GM18526 (cell line): ENCODE results near the gene GDI2.

Experiments used
- POLR2A ChIP-seq: IDR thresholded peaks from 3 replicates; pipeline ENCODE4 v1.6.1; 2011; ENCODE audit not compliant: insufficient read length; ENCODE audit errors: extremely low read depth

The GDI2 gene

DNA sequence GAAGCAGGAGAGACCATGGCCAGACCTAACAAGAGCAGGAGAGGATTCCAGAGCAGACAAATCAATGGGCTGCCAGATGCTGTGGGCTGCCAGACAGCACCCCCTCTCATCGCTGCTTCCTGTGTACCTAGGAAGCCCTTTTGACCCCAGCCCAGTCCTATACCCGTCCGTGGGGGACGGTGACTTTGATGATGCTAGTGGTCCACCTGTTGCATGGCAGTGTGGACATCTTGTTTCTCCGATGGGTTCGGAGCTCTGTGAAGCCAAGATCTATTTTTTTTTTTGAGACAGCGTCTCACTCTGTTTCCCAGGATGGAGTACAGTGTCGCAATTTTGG lies 18.2 kb upstream of the GDI2 start:
- no peak for TF ChIP-seq POLR2A

DNA sequence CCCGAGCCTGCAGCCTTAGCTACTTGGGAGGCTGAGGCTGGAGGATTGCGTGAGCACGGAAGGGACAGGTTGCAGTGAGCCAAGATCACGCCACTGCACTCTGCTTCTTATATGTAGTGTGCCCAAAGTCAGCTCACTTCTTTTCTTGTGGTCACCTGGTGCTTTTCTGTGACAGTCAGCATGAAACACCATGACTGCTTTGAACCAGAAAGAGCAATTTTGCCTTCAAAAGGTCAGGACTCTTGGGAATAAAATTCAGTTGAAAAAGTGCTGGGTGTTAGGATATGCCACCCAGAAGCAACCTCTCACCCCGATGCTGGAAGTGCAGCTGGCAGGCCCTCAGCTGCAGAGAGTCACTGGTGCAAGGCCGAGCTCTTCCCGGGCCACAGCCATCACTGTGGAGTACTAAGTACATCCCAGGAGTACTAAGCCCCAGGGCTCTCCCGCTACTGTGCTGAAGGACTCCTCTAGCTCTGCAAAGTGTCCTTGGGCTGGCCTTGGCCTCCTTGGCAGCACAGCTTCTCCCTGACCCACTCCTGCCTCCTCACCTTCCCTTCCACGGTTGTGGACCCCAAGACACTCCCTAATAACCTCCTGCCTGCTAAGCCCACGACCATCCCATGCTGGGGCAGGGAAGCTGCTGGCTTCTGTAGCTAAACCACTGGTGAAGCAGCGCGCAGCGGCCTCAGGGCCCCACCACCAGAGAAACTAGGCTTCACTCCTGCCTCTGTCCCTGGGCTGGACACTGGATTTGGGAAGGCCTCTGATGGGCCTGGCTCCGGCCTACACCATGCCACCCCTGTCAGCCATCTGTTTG lies 17.6 kb upstream of the GDI2 start:
- TF ChIP-seq POLR2A = no peak

DNA sequence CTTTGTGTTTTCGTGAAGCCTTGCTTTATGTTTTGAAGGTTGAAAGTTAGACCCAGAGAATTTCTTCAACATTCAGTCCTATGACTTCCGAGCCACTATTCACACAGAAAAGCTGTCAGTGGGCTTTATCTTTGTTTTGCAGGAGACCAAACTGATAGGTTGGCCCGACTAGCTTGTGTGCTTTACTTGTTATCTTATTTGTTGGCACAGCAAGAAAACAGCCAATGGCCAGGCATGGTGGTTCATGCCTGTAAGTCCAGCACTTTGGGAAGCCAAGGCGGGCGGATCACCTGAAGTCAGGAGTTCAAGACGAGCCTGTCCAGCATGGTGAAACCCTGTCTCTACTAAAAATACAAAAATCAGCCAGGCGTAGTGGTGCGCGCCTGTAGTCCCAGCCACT lies 16.0 kb upstream of the GDI2 start:
- TF ChIP-seq POLR2A = no peak

DNA sequence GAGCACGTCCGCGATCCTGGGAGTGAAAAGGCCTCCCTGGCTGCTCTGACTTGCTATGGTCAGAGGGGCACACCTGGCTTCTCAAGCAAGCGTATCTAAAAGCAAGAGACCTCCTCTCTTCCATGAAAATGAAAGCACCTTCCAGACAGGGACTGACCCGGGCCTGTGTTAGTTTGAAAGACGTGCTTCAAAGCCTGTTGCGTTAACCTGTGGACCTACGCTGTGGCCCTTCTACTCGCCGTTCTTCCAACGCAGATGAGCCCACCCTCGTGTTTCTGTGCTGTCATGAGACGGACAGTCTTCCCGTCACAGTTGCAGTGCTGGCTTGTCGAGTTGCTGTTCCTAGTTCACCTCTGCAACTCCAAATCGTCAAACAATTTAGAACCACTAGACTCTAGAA lies 15.5 kb upstream of the GDI2 start:
- TF ChIP-seq POLR2A = no peak

DNA sequence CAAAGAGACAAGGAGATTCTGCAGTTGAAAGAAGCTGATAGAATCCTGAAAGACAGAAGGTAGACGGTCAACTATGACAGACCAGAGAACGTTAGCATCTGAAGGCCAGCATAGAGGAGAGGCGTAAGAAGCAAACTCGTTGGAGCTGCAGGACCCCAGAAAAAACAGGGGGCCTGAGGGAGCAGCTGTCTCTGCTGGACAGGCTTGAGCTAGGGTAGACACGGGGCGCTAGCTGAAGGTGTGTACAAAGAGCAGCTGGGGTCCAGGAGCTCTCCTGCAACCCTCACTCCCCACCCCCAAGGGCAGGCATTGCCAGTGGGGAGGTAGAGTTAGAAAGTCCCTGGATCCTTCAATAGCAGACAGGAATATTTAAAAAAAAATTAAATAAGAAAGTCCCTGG lies 14.6 kb upstream of the GDI2 start:
- TF ChIP-seq POLR2A = no peak

DNA sequence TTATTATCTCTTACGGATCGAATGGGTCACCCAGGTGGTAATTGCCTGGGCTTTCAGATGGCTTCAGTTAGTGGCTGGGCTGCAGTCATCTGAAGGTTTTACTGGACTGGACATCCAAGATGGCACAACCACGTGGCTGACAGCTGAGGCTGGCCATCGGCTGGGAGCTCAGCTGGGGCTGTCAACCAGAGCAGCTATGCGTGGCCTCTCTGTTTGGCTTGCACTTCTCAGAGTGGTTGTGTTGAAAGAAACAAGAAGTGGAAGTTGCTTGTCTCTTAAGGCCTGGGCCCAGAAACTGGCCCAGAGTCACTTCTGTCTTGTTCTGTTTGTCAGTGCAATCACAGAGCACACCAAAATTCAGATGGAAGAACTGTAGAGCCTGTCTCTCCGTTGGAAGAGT lies 5.7 kb upstream of the GDI2 start:
- TF ChIP-seq POLR2A = no peak

DNA sequence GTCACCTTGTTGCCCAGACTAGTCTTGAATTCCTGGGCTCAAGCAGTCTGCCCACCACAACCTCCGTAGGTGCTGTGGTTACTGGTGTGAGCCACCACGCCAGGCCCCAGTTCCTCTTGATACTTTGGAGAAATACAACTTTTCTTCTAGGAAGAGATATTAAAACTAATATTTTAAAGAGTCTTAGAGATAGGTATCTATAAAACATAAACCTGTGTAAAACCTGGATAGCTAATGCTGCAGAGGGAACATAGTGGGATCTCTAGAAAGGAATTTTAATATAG lies 4.8 kb upstream of the GDI2 start:
- no peak for TF ChIP-seq POLR2A

DNA sequence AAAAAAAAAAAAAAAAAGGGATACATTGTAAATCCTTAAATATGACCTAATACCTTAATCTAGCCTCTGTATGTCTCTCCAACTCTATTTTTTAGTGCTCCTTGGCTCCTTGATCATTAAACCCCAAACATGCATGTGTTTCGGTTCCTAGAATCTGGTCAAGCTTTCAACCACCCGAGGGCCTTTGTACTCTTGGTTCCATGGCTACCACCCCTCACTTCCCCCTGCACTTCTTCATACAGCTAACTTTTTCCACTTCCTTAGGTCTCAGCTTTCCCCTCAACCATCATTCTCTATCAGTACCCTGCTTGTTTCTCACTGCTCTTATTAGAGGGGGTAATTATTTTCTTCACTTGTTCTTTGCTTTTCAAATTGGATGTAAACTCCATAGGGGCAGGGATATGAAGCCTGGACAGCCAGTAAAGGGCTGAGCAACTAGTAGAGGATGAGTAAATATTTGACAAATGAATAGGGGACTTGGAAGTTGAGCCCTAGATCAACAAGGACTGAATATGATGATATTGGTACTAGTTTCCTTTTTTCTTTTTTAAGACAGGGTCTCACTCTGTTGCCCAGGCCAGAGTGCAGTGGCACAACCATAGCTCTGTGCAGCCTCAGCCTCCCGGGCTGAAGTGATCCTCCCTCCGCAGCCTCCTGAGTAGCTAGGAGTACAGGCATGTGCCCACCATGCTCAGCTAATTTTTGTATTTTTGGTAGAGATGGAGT lies 4.3 kb upstream of the GDI2 start:
- TF ChIP-seq POLR2A = no peak

DNA sequence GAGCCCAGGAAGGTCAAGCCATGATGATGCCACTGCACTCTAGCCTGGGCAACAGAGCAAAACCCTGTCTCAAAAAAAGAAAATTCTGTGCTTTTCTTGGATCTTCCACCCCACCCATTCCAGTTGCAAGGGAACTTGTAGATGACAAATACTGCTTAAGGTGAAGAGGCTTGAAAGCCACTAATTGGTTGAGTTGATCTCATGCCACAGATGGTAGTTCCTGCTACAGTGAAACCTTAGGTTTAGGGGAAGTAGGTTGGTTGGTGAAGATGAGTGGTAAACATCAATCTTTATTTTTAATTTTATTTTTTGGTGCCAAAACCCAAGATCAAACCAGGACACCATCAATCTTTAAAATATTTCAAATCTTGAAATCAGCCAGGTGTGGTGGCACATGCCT lies 2.9 kb upstream of the GDI2 start:
- no peak for TF ChIP-seq POLR2A

DNA sequence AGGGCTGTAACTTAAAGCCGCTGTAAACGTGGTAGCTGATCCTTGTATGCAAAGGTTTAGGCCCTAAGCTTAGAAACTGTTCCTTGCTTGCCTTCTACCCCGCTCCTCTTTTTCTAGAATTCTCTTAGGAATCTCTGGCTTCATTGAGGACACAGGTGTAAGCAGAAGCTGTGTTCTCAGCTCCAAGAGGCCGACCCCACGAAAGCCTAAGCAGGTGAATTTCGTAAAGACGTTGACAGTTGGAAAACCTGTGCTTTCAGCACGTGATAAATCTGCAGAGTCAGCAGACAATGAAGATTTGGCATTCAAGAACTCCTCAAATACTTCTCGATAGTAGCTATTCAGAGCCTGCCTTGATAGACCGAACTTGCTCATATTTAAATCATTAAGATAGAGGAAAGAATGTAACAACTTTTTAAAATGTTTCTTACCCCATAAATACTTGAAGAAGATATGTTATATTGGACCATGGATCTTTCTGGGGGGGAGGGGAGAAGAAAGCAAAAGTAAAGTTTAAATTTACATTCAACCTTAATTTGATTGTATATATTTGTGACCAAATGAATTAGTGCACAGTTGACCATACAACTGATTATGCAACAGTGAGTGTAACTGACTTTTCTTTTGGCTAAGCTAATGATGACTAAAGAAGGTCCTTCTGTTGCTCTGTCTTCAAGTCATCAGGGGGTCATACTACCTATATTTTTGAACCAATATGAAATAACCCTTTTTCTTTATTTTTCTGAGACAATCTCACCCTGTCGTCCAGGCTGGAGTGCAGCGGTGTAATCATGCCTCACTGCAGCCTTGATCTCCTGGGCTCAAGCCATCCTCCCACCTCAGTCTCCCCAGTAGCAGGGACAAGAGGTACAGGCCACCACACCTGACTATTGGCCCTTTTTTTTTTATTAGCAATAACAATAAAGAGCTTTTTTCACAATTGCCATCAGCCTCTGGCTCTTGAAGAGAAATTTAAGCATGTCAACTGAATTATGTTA lies 1.2 kb upstream of the GDI2 start:
- TF ChIP-seq POLR2A = no peak

DNA sequence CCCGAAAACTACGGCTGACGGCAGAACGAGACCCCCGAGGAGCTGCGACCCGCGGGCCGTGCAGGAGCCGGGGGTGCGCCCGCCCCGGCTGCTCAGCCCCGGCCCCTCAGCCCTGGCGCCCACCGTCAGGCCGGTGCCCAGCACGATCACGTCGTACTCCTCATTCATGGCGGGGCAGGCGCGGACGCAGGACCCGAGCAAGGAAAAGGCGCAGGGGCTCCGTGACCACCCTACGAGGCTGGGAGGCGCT lies 218 bp downstream of the GDI2 start:
- no peak for TF ChIP-seq POLR2A

DNA sequence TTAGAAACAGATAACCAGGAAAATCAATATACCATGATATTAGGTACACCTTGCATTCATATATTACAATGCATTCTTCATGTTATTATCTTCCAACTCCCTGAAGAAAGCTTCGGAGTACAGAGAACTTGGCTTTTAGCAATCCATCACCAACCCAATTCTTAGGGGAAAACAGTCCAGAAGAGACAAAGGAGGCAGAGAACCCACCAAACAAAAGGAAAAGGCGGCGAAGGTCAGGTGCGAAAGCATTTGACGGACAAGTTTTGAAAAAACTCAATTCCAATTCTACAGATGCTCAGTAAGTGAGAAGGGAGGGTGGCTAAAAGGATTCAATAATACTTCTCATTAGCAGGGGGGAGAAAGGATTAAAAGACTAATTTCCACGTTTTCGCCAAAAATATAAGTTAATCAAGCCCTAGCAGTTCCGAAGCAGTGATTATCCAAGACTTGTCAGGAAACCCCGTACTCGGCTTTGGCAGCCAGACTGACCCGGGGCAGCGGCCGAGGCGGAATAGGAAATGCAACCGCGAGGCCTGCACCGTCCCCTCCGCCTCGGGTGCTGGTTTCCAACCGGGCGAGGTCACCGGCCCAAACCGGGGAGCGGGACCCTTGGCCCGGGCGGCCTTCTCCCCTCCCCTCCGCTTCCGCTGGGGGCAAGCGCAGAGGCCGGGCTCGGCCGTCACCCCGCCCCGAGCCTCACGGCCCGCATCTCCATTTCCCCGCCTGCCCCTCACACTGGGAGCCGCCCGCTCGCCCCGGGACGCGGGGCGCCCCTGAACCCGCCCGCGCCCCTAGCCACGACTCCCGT lies 747 bp downstream of the GDI2 start:
- TF ChIP-seq POLR2A = no peak

DNA sequence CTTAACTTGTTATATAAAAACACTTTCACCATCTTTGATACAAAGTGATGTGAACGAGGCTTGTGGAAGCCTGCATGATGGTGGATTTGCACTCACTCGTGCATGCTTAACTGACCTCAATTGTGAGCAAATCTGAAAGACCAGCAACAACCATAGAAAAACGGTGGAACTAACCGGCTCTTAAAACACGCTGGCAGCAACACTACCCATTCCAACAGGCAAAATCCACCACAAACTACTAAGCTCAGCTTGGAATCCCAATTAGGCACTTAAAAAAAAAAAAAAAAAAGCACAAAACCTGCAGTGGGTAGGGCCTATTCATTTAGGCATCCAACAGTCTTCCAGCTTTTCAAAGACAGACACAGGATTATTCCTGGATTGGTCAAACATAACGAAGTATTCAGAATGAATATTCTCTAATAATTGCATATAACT lies 1.8 kb downstream of the GDI2 start:
- no peak for TF ChIP-seq POLR2A

DNA sequence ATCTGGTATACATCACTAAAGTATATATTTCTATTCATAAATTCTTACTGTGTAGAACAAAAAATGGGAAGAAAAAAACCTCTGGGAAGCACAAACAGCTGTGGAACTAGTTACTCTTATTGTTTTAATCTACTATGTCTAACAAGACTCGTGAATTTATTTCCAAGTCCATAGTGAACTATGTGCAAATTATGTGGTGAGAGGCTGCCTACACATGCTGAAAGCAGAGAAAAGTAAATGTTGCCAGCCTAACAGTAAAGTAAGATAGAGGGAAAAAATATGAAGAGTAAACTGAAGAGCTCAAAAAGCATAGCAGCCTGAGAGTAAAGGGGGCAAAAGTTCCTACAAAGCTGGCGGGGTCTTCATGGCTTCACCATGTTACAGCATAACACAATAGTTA lies 3.0 kb downstream of the GDI2 start:
- TF ChIP-seq POLR2A = no peak

DNA sequence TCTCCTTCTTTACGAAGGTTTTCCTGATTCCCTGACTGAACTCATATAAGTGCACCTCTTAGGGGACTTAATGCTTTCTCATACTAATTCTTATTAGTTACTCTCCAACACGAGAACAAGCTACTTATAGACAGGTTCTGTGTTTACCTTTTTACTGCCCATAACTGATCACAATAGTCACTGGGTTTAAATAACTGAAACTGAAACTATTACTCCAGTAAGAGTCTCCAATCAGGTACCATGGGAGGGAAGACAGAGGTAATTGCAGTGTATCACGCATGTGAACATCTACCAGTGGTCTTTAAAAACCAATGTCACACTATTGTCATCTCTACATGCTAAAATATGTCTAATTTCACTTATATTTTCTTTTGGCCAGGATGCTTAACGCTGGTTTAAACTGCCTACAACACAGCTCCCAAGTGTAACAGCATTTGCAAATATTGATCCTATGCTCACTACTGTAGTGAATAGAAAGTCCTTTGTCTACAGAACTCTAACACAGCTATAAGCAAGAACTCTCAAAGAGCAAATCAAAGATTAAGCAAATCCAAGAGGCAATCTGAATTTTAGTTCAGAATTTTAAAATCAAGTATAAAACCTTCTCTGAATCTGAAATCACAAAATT lies 3.6 kb downstream of the GDI2 start:
- no peak for TF ChIP-seq POLR2A
